ENCODE measurements around the gene NACC2. TPM values are rescaled to one million over a fixed set of nuclear protein-coding genes. Genes with fewer than 3 reads are reported as not detected.

The NACC2 gene
- polyA plus RNA-seq, 1 of the 3 experiments (the other 2 are of a cell fraction): 22.1 TPM

GRCh38 chr9:136137321-136138265 lies 42.5 kb upstream of the NACC2 start:
- Histone ChIP-seq H3K4me2 (no peak overlapping the region), H3K27me3 (ENCODE audit: insufficient read depth) (peaks cover 56% of the 10 kb centered on the region), H3K9ac (no peak overlapping the region), H3K9me3 (no peaks in the 10 kb centered on the region), H3K79me2 (ENCODE audit: insufficient read depth) (no peaks in the 10 kb centered on the region), H3K9me2 (no peaks in the 10 kb centered on the region), H3F3A (replicated peaks; ENCODE audit: insufficient read depth) (no peaks in the 10 kb centered on the region), H4K20me1 (ENCODE audit: insufficient read depth) (no peaks in the 10 kb centered on the region), H3K27ac (ENCODE audit: low read depth in 2 of 2, low read length in 1 of 2) (no peak overlapping the region), H2AFZ (ENCODE audit: low read depth) (no peak overlapping the region), H3K4me3 (ENCODE audit: low read depth in 2 of 2, low read length in 1 of 2) (no peak overlapping the region), H3K4me1 (ENCODE audit: control insufficient read depth in 1 of 2, insufficient read depth in 2 of 2, low read depth in 1 of 2, low read length in 1 of 2) (peaks cover 4 to 14% of the 10 kb centered on the region in 2 experiments; a peak in 2 of 4 replicates), H3K36me3 (replicated peaks in 1 of 2; ENCODE audit: control insufficient read depth in 1 of 2, insufficient read depth in 2 of 2, low read length in 1 of 2) (no peaks in the 10 kb centered on the region)
- WGBS (ENCODE audit: low lambda C conversion rate): 5% methylated on average over 23 of the region's 27 CpGs
- TF ChIP-seq FOSL2 (IDR thresholded peaks at IDR 0.05; ENCODE audit: borderline replicate concordance, low read depth): no peak
- no peak for TF ChIP-seq RCOR1 (IDR thresholded peaks at IDR 0.05; ENCODE audit: low read length)
- no peak for TF ChIP-seq JUND (IDR thresholded peaks at IDR 0.05)
- no peak for TF ChIP-seq ELF1 (IDR thresholded peaks at IDR 0.05)
- no peak for TF ChIP-seq PBX3 (IDR thresholded peaks at IDR 0.05)
- no peak for TF ChIP-seq MEF2A (IDR thresholded peaks at IDR 0.05; ENCODE audit: borderline replicate concordance, low read depth)
- no peak for TF ChIP-seq TCF12 (IDR thresholded peaks at IDR 0.05)
- no peak for TF ChIP-seq SIN3A (IDR thresholded peaks at IDR 0.05; ENCODE audit: borderline replicate concordance, low read depth, low read length)
- TF ChIP-seq TEAD4 (IDR thresholded peaks at IDR 0.05; ENCODE audit: borderline replicate concordance, insufficient read depth): no peak
- TF ChIP-seq GABPA (IDR thresholded peaks at IDR 0.05; ENCODE audit: low read depth): no peak
- TF ChIP-seq NRF1 (IDR thresholded peaks at IDR 0.05; ENCODE audit: low read depth, low read length): no peak
- no peak for TF ChIP-seq SMC3 (IDR thresholded peaks at IDR 0.05; ENCODE audit: low read depth, low read length)
- no peak for TF ChIP-seq MXI1 (IDR thresholded peaks at IDR 0.05; ENCODE audit: low read depth, low read length)
- TF ChIP-seq GATA2 (CRISPR knock-in tag; IDR thresholded peaks at IDR 0.05): no peak
- no peak for TF ChIP-seq NFIC (IDR thresholded peaks at IDR 0.05; ENCODE audit: borderline replicate concordance)
- DNase-seq: peak; percentile 74
- POLR2A ChIA-PET: no interaction called here
- CTCF ChIA-PET: interaction anchor here (0.5 to 5.7 kb wide), 29 partner anchors 9 to 340 kb away, joined by 3 to 48 read pairs (median 4); partner anchors contain the start of gene UBAC1

- Histone ChIP-seq H3K4me1 (ENCODE audit: control insufficient read depth in 1 of 2, insufficient read depth in 2 of 2, low read depth in 1 of 2, low read length in 1 of 2) (peaks cover 4 to 15% of the 10 kb centered on the region in 2 experiments; a peak in 2 of 4 replicates), H3K27ac (ENCODE audit: low read depth in 2 of 2, low read length in 1 of 2) (no peak overlapping the region), H3K79me2 (ENCODE audit: insufficient read depth) (no peaks in the 10 kb centered on the region), H2AFZ (ENCODE audit: low read depth) (no peak overlapping the region), H3K27me3 (ENCODE audit: insufficient read depth) (peaks cover 64% of the 10 kb centered on the region), H3K4me2 (no peak overlapping the region), H3K4me3 (ENCODE audit: low read depth in 2 of 2, low read length in 1 of 2) (no peak overlapping the region), H3F3A (replicated peaks; ENCODE audit: insufficient read depth) (no peaks in the 10 kb centered on the region), H4K20me1 (ENCODE audit: insufficient read depth) (no peaks in the 10 kb centered on the region), H3K9ac (no peak overlapping the region), H3K36me3 (replicated peaks in 1 of 2; ENCODE audit: control insufficient read depth in 1 of 2, insufficient read depth in 2 of 2, low read length in 1 of 2) (no peaks in the 10 kb centered on the region), H3K9me3 (no peaks in the 10 kb centered on the region), H3K9me2 (no peaks in the 10 kb centered on the region)
- POLR2A ChIA-PET: no interaction called here
- no peak for DNase-seq
- CTCF ChIA-PET: interaction anchor here (1.0 to 5.7 kb wide), 6 partner anchors 13 to 147 kb away, joined by 3 to 48 read pairs (median 6); partner anchors contain the start of gene NACC2
- 24% methylated on average over 16 of the region's 33 CpGs for WGBS (ENCODE audit: low lambda C conversion rate)
- TF ChIP-seq SIN3A (IDR thresholded peaks at IDR 0.05; ENCODE audit: borderline replicate concordance, low read depth, low read length) (no peak), TEAD4 (IDR thresholded peaks at IDR 0.05; ENCODE audit: borderline replicate concordance, insufficient read depth) (no peak), MAX (IDR thresholded peaks at IDR 0.05; ENCODE audit: low read depth) (no peak), TAF1 (IDR thresholded peaks at IDR 0.05; ENCODE audit: borderline replicate concordance, low read depth, low read length) (no peak), NRF1 (IDR thresholded peaks at IDR 0.05; ENCODE audit: low read depth, low read length) (no peak), FOSL2 (IDR thresholded peaks at IDR 0.05; ENCODE audit: borderline replicate concordance, low read depth) (no peak), NFIC (IDR thresholded peaks at IDR 0.05; ENCODE audit: borderline replicate concordance) (no peak), SMC3 (IDR thresholded peaks at IDR 0.05; ENCODE audit: low read depth, low read length) (no peak), JUND (IDR thresholded peaks at IDR 0.05) (no peak), RCOR1 (IDR thresholded peaks at IDR 0.05; ENCODE audit: low read length) (no peak), PBX3 (IDR thresholded peaks at IDR 0.05) (no peak)
Observed at GRCh38 chr9:136136127-136136925, 41.2 kb upstream of the NACC2 start.
